K562 (cell line): ENCODE results near the gene CEP131. TPM values are rescaled to one million over a fixed set of nuclear protein-coding genes. Genes with fewer than 3 reads are reported as not detected.

Source experiments
- ATF1 ChIP-seq, 2 experiments: fragments of 450-650 bp in 1 of 2; IDR thresholded peaks; 2 replicates each; pipeline ENCODE4 v1.6.1; 2016; ENCODE audit warnings: missing compliant biosample characterization in 1 of 2, missing genetic modification characterization in 1 of 2
- BCL6 ChIP-seq: fragments of 250-450 bp; sonication (Bioruptor Pico); IDR thresholded peaks from 2 replicates; pipeline ENCODE4 v1.4.0; 2020
- BCOR ChIP-seq: fragments of 450-650 bp; IDR thresholded peaks from 2 replicates; pipeline ENCODE4 v1.6.1; 2016
- BRD9 ChIP-seq: fragments of 450-650 bp; IDR thresholded peaks from 2 replicates; pipeline ENCODE4 v1.6.1; 2018; ENCODE audit warnings: low read depth; ENCODE audit not compliant: partially characterized antibody
- DPF2 ChIP-seq: fragments of 450-650 bp; IDR thresholded peaks from 2 replicates; pipeline ENCODE4 v1.6.1; 2016
- EP400 ChIP-seq: fragments of 450-650 bp; IDR thresholded peaks from 2 replicates; pipeline ENCODE4 v1.6.1; 2017; ENCODE audit warnings: antibody characterized with exemption, mild to moderate bottlenecking, moderate library complexity
- FOXP1 ChIP-seq: sonication (generic); formaldehyde crosslinking; IDR thresholded peaks from 2 replicates; pipeline ENCODE4 v1.8.0; 2022; ENCODE audit warnings: mild to moderate bottlenecking, missing genetic modification reagents
- HIVEP1 ChIP-seq: fragments of 250-450 bp; sonication (Bioruptor Pico); IDR thresholded peaks from 2 replicates; pipeline ENCODE4 v1.4.0; 2020; ENCODE audit warnings: mild to moderate bottlenecking
- JUN ChIP-seq, 2 experiments: sonication (generic) in 1 of 2; formaldehyde crosslinking in 1 of 2; IDR thresholded peaks; 2 replicates each; pipeline versions ENCODE4 v1.6.1 to v1.8.0; 2012 to 2022; ENCODE audit warnings: borderline replicate concordance in 2 of 2, mild to moderate bottlenecking in 2 of 2, improper control_type of control experiment in 1 of 2, low read depth in 1 of 2, low read length in 1 of 2, missing genetic modification reagents in 1 of 2
- KAT7 ChIP-seq: sonication (generic); formaldehyde crosslinking; IDR thresholded peaks from 2 replicates; pipeline ENCODE4 v1.8.0; 2022; ENCODE audit warnings: missing genetic modification reagents, mild to moderate bottlenecking, borderline replicate concordance
- MECOM ChIP-seq: fragments of 250-450 bp; sonication (Bioruptor Pico); IDR thresholded peaks from 2 replicates; pipeline ENCODE4 v1.8.0; 2022; ENCODE audit warnings: inconsistent platforms
- NFIX ChIP-seq: fragments of 250-450 bp; sonication (Bioruptor Pico); IDR thresholded peaks from 2 replicates; pipeline ENCODE4 v1.4.0; 2020; ENCODE audit warnings: low read depth, mild to moderate bottlenecking, moderate library complexity
- RBFOX2 ChIP-seq: fragments of 200-400 bp; formaldehyde crosslinking; IDR thresholded peaks from 2 replicates; pipeline ENCODE4 v1.6.1; 2017; ENCODE audit warnings: low read depth, mild to moderate bottlenecking, low read length, moderate library complexity
- RBM14 ChIP-seq: fragments of 200-400 bp; formaldehyde crosslinking; IDR thresholded peaks from 2 replicates; pipeline ENCODE4 v1.6.1; 2018; ENCODE audit warnings: low read depth, mild to moderate bottlenecking, low read length, moderate library complexity, borderline replicate concordance; ENCODE audit not compliant: insufficient read depth
- RNF2 ChIP-seq: sonication (generic); IDR thresholded peaks from 2 replicates; pipeline ENCODE4 v1.6.1; 2016
- SOX6 ChIP-seq: fragments of 450-650 bp; IDR thresholded peaks from 2 replicates; pipeline ENCODE4 v1.6.1; 2014; ENCODE audit warnings: mild to moderate bottlenecking
- TBP ChIP-seq: optimal IDR thresholded peaks from 2 replicates; pipeline ENCODE3; 2011; ENCODE audit warnings: low read depth, low read length, improper control_type of control experiment
- ZKSCAN1 ChIP-seq: fragments of 150-350 bp; IDR thresholded peaks from 2 replicates; pipeline ENCODE4 v1.6.1; 2016; ENCODE audit warnings: low read depth, low read length
- ZNF212 ChIP-seq: fragments of 450-650 bp; formaldehyde crosslinking; IDR thresholded peaks from 2 replicates; pipeline ENCODE4 v1.4.0; 2020; ENCODE audit warnings: mild to moderate bottlenecking
- ZNF3 ChIP-seq: fragments of 250-450 bp; sonication (Bioruptor Pico); IDR thresholded peaks from 2 replicates; pipeline ENCODE4 v1.5.0; 2021; ENCODE audit warnings: mild to moderate bottlenecking, moderate library complexity
- ZNF384 ChIP-seq: IDR thresholded peaks from 2 replicates; pipeline ENCODE4 v1.6.1; 2012; ENCODE audit warnings: low read depth, low read length, improper control_type of control experiment
- ZNF778 ChIP-seq: fragments of 450-650 bp; formaldehyde crosslinking; IDR thresholded peaks from 2 replicates; pipeline ENCODE4 v1.4.0; 2020; ENCODE audit warnings: mild to moderate bottlenecking, moderate library complexity
- polyA plus RNA-seq, 8 experiments: library from polyadenylated mRNA; depleted of rRNA in 4 of 8; stranded (reverse) in 5 of 8; unstranded in 3 of 8; fragments of >200 nt; fragmentation: Nextera tagmentation in 2 of 8; fragmentation: Illumina TruSeq in 1 of 8; extraction: Ambion mirVana in 2 of 8; extraction: Trizol in 1 of 8; gene quantifications; 2 replicates each; pipeline versions ENCODE4 v1.2.1 to v1.2.3, GENCODE V29; 2011 to 2014; ENCODE audit warnings: inconsistent platforms in 1 of 8, missing spikeins in 1 of 8
- total RNA-seq, 7 experiments: library from RNA; depleted of rRNA in 6 of 7; stranded (reverse); fragments of >200 nt in 6 of 7; fragmentation: Illumina TruSeq in 2 of 7; extraction: Trizol in 2 of 7; gene quantifications; 2 replicates each; pipeline versions ENCODE4 v1.2.1 to v1.2.3, GENCODE V29; 2011 to 2021; ENCODE audit warnings: low replicate concordance in 1 of 7
- TF ChIP-seq, protein P1 (sequence below): fragments of 250-450 bp; sonication (Bioruptor Pico); IDR thresholded peaks from 2 replicates; pipeline ENCODE4 v1.8.0; 2021; ENCODE audit warnings: mild to moderate bottlenecking, moderate library complexity
- TF ChIP-seq, protein P2 (sequence below): fragments of 150-350 bp; IDR thresholded peaks from 2 replicates; pipeline ENCODE4 v1.6.1; 2014; ENCODE audit warnings: low read depth, mild to moderate bottlenecking, low read length, borderline replicate concordance
- TF ChIP-seq, protein P3 (sequence below), 2 experiments: IDR thresholded peaks; 2 replicates each; pipeline ENCODE4 v1.6.1; 2011; ENCODE audit warnings: borderline replicate concordance in 1 of 2, control low read depth in 1 of 2, low read depth in 1 of 2, low read length in 1 of 2, mild to moderate bottlenecking in 1 of 2, mixed read lengths in 1 of 2, moderate library complexity in 1 of 2; ENCODE audit not compliant: insufficient read depth in 1 of 2, insufficient read length in 1 of 2, poor library complexity in 1 of 2, severe bottlenecking in 1 of 2; ENCODE audit errors: extremely low read depth in 1 of 2

CEP131 gene
- total and polyA plus RNA-seq, 9 of the 15 experiments (the other 6 are each of a cell fraction or from before 2014, with no cell fraction given), result 0.24 to 21.2 (median 2.3) TPM

DNA sequence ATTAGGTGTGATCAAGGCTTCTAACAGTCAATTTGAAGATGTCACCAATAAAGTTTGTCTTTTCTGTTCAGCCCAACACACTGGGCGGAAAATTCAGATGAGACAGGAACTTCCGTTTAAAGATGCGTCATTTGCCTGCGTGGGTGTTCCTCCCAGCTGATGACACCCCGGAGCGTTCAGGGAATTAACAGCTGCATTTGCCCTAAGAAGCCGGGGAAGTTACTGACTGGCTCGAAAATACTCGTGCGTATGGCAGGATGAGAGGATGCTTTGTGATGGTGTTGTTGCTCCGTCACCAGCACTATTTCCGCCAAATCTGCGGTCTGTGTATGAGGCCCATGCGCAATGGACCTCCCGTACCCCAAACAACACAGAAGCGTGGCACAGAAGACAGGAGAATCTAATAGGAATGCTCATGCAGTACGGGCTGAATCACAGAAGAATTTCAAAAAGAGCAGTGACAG is 69.4 kb downstream of the CEP131 start (continued):
- TF ChIP-seq, protein P1, sequence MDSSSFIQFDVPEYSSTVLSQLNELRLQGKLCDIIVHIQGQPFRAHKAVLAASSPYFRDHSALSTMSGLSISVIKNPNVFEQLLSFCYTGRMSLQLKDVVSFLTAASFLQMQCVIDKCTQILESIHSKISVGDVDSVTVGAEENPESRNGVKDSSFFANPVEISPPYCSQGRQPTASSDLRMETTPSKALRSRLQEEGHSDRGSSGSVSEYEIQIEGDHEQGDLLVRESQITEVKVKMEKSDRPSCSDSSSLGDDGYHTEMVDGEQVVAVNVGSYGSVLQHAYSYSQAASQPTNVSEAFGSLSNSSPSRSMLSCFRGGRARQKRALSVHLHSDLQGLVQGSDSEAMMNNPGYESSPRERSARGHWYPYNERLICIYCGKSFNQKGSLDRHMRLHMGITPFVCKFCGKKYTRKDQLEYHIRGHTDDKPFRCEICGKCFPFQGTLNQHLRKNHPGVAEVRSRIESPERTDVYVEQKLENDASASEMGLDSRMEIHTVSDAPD (CRISPR knock-in tag), result no peak
- no peak for TF ChIP-seq BCL6 (CRISPR knock-in tag)
- TF ChIP-seq ATF1 (CRISPR knock-in tag; IDR thresholded peaks at IDR 0.05), result 0 out of 2 replicates have a peak, but pooled peaks have one; percentile 17
- peak; percentile 78 for TF ChIP-seq ATF1 (tag; IDR thresholded peaks at IDR 0.05)
- TF ChIP-seq ZNF3 (CRISPR knock-in tag), result no peak
- peak; percentile 82 for TF ChIP-seq JUN (IDR thresholded peaks at IDR 0.05; ENCODE audit: borderline replicate concordance, low read depth, low read length)
- TF ChIP-seq JUN (CRISPR knock-in tag; IDR thresholded peaks at IDR 0.05; ENCODE audit: borderline replicate concordance), result no peak
- 0 out of 2 replicates have a peak, but pooled peaks have one; percentile 28 for TF ChIP-seq BCOR
- no peak for TF ChIP-seq RBM14
- TF ChIP-seq SOX6, result no peak; the same call in 1 of the 2 replicates
- no peak for TF ChIP-seq MECOM (CRISPR knock-in tag)
- no peak for TF ChIP-seq HIVEP1 (CRISPR knock-in tag)
- TF ChIP-seq RBFOX2, result peak; percentile 34; the same call in 1 of the 2 replicates
- no peak for TF ChIP-seq FOXP1 (CRISPR knock-in tag)
- no peak for TF ChIP-seq TBP
- TF ChIP-seq BRD9, result no peak
- TF ChIP-seq, protein P2, sequence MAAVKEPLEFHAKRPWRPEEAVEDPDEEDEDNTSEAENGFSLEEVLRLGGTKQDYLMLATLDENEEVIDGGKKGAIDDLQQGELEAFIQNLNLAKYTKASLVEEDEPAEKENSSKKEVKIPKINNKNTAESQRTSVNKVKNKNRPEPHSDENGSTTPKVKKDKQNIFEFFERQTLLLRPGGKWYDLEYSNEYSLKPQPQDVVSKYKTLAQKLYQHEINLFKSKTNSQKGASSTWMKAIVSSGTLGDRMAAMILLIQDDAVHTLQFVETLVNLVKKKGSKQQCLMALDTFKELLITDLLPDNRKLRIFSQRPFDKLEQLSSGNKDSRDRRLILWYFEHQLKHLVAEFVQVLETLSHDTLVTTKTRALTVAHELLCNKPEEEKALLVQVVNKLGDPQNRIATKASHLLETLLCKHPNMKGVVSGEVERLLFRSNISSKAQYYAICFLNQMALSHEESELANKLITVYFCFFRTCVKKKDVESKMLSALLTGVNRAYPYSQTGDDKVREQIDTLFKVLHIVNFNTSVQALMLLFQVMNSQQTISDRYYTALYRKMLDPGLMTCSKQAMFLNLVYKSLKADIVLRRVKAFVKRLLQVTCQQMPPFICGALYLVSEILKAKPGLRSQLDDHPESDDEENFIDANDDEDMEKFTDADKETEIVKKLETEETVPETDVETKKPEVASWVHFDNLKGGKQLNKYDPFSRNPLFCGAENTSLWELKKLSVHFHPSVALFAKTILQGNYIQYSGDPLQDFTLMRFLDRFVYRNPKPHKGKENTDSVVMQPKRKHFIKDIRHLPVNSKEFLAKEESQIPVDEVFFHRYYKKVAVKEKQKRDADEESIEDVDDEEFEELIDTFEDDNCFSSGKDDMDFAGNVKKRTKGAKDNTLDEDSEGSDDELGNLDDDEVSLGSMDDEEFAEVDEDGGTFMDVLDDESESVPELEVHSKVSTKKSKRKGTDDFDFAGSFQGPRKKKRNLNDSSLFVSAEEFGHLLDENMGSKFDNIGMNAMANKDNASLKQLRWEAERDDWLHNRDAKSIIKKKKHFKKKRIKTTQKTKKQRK, result no peak
- TF ChIP-seq KAT7 (CRISPR knock-in tag), result no peak
- no peak for TF ChIP-seq ZNF778 (CRISPR knock-in tag)
- peak; percentile 51; the same call in 1 of the 2 replicates for TF ChIP-seq EP400
- no peak for TF ChIP-seq NFIX (CRISPR knock-in tag)
- TF ChIP-seq, protein P3, sequence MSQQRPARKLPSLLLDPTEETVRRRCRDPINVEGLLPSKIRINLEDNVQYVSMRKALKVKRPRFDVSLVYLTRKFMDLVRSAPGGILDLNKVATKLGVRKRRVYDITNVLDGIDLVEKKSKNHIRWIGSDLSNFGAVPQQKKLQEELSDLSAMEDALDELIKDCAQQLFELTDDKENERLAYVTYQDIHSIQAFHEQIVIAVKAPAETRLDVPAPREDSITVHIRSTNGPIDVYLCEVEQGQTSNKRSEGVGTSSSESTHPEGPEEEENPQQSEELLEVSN (IDR thresholded peaks at IDR 0.05; ENCODE audit: borderline replicate concordance in 1 of 2, extremely low read depth in 1 of 2, insufficient read depth in 1 of 2, insufficient read length in 1 of 2, low read depth in 1 of 2, low read length in 1 of 2, poor library complexity in 1 of 2, severe bottlenecking in 1 of 2), result peak in 1 of 2 experiments; percentile 18
- TF ChIP-seq ZNF212 (CRISPR knock-in tag), result no peak
- no peak for TF ChIP-seq ZNF384
- peak; percentile 71 for TF ChIP-seq DPF2
- TF ChIP-seq ZKSCAN1, result no peak
- no peak for TF ChIP-seq RNF2
